ENCODE results near the gene ITGA3.
A peak's percentile ranks its signal among the peaks of the same experiment; 100 is the strongest.
"Not testable (repeated sequence)": the region's sequence is repeated elsewhere in the genome, so short reads cannot be mapped to it uniquely, and the experiment has no call there.

Gene ITGA3

DNA sequence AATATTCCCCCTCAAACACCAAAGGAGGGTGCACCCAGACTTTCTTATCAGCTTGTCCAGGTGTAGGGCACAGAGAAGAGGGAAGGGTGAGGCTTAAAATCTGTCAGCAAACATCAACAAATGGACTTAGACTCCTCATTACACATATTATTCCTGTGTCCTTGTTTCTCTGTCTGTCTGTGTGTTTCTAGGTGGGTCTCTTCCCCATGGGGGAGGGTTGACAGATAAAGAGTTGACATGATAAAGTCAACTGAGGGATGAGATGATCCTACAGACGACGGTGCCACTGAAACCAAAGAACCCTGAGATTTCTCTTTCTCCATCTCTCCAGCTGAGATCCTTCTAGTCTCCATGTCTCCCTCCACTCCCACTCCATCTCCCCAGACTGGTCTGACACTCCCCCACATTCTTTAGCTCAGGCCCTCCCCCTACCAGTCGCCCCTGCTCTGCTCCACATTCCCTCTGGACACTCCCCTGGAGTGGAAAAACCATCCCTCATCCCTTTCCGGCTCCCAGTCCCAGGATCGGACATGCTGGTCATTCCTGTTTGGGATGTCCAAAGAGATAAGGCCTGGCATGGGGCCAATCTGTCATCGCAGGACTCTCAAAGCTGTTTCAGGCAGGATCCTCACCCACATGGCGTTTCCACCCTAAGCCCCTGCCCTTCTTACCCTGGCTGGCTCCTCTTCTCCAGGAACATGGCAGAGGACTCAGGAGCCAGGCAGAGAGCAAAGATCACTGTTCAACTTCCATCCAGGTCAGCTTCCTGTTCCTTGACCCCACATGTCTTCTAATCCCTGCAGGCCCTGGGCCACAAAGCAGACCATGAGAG, 2.9 kb upstream of the ITGA3 start:
- DNase-seq (ENCODE audit: low read depth) = no peak

DNA sequence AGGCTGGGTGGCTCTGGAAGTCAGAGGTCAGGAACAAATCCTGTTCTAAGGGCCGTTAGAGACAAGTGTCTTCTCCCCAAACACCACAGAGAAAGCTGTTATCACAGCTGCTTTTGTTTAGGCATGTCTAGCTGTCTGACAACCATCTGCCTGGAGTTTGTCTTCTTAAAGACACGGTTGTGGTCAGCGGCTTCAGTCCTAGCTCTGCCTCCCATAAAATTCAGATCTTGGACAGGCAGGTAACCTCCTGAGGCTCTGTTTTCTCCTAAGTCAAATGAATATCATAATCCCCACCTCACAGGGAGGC, 2.3 kb upstream of the ITGA3 start:
- DNase-seq (ENCODE audit: low read depth) = no peak

GRCh38 chr17:50055055-50055425, 870 bp upstream of the ITGA3 start:
- no peak for DNase-seq (ENCODE audit: low read depth)

DNA sequence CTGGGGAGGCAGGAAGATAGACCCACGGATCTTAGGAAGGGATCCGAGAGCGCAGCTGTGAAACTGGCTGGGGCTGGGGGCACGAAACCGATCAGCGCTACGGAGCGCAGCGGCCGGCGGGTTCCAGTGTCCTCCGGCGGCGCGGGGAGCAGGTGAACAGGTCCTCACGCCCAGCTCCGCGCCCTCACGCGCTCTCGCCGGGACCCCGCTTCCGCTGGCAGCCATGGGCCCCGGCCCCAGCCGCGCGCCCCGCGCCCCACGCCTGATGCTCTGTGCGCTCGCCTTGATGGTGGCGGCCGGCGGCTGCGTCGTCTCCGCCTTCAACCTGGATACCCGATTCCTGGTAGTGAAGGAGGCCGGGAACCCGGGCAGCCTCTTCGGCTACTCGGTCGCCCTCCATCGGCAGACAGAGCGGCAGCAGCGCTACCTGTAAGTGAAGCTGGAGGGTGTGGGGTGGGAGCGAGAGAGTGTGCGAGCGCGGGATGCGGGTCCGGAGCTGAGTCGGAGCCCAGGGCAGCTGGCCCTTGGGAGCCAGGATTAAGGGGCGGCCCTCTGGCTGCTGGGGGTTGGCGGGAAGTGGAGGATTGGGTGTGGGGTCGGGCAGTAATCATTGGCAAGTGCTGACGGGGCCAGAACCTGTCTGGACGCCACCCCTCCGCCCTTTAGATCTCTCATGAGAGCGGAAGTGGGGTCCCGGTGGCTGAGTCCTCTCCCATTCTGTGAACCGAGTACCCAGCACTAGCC, 479 bp downstream of the ITGA3 start:
- DNase-seq (ENCODE audit: low read depth) = peak; percentile 35

DNA sequence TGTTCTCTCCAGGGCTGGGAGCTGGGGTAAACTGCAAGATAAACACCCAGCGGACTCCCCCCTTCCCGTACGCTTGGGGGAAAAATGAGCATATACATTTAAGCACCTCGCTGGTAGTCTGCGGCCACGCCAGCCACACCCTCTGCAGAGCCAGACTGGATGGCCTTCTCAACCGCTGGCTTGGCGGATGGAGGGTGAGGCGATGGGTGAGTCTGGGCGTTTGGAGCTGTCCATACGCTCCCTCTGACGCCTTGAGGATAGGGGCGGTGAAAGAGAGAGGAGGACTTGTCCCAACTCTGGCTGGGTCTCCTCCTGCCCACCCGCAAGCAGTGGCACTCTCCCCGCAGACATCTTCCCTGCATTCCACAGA, 1.0 kb downstream of the ITGA3 start:
- DNase-seq (ENCODE audit: low read depth) = no peak

GRCh38 chr17:50057521-50057991, 1.6 kb downstream of the ITGA3 start:
- DNase-seq (ENCODE audit: low read depth) = no peak

DNA sequence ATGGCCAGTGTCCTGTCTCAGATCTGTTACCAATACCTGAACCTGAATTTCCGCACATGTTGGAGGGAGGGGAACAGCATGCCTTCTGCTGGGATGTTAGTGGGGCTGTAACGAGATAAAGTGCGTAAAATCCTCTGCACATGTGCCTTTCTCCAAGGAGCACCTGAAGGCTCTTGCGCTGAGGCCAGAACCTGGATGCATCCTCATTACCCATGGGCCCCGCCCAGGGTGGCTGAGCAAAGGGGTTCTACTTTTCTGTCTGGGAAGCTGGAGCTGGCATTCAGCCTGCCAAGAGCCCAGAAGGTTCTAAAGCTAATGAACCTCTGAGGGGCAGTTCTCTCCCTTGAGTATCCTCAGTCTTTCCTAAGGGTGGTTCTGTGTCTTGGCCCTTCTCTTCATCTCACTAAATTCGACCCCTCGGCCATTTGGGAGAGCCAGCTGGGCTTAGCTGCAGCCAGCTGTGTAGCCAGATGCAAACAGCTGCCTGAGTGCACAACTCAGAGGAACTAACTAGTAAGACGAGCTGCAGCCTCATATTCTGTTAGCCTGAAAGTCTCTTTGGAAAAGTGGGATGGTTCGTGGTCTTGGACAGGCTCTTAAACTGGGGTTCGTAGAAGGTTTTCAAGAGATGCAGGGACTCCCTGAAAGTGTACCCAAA, 2.5 kb downstream of the ITGA3 start:
- DNase-seq (ENCODE audit: low read depth) = no peak

- DNase-seq (ENCODE audit: low read depth) = no peak
Measured at GRCh38 chr17:50059256-50059655, 3.3 kb downstream of the ITGA3 start.

GRCh38 chr17:50059759-50060273, 3.9 kb downstream of the ITGA3 start:
- no peak for DNase-seq (ENCODE audit: low read depth)

DNA sequence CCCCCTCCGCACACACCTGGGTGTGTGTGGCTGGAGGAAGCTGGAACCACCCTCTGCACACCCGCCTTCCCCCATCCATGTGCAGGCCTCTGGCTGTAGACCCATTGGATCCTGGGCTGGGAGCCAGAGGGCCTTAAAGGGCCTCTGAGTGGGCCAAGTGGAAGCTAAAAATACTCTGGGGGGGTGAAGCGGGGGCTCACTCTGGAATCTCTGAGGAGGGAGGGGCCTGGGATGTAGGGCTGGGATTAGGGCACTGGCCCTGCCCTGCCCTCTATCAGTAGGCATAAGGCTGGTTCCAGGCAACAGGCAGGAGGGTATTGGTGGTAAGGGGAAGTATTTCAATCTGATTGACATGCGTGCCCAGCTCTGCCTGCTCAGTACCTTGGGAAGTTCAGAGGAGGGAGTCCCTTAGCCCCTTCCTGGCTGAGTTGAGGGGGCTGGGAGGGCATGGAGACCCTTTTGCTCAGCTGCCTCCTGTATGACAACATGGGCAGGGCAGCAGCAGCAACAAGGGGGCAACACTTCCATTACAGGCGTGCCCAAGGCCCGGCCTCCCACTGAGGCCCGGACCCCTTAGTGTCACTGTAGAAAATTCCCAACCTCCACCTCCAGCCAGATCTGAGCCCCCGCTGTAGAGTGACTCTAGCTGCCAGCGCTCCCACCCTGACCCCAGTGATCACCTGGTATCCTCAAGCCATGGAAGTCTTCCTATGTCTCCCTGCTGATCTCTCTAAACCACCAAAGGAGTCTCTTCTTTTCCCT, 5.2 kb downstream of the ITGA3 start:
- no peak for DNase-seq (ENCODE audit: low read depth)

DNA sequence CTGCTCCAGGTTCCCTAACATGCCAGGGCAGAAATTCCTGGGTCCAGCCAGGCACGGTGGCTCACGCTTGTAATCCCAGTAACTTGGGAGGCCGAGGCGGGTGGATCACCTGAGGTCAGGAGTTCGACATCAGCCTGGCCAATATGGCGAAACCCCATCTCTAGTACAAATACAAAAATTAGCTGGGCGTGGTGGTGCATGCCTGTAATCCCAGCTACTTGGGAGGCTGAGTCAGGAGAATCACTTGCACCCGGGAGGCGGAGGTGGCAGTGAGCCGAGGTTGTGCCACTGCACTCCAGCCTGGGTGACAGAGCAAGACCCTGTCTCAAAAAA, 5.8 kb downstream of the ITGA3 start:
- not testable (repeated sequence) for DNase-seq (ENCODE audit: low read depth)

DNA sequence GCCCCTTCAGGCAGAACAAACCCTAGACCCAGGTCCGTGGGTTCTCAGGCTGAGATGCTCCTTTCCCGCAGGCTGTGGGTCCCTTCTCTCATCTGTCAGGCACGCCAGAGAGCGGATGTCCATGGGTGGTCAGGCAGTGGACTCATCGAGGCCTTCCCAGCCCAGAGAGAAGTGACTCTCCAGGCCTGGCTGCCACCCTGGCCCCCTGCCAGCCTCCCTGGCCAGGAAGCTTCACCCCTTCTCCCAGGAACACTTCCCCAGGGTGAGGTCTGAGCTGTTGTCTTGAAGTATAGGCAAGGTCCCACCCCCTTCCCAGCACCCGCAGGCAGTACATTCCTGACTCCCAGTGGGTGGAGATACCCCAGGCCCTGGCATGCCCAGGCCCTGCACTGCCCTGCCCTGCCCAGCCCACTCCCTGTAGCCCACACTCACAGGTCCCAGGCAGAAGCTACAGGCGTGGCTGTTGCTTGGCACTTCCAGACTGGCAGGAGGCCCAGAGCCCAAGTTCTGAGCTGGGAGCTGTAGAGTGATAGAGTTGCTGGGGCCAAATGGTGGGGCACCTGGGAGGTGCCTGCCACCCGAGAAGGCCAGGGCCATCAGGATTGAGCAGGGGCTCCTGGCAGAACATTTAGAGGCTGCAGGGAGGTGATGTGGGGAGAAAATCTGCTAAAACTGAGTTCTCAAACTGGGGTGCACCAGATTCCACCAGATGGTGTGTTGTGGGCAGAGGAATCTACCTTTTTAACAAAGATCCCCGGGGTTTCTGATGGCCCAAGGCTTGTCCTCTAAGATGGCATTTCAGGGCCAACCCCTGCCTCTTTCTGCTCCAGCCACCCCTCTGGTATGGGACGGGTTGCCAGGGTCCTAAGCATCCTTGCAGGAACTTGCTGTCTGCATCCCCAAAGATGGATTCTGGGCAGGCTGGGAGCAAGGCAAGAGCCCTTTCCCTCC, 6.7 kb downstream of the ITGA3 start:
- no peak for DNase-seq (ENCODE audit: low read depth)

- no peak for DNase-seq (ENCODE audit: low read depth)
Measured at GRCh38 chr17:50063561-50064252, 7.8 kb downstream of the ITGA3 start.

DNA sequence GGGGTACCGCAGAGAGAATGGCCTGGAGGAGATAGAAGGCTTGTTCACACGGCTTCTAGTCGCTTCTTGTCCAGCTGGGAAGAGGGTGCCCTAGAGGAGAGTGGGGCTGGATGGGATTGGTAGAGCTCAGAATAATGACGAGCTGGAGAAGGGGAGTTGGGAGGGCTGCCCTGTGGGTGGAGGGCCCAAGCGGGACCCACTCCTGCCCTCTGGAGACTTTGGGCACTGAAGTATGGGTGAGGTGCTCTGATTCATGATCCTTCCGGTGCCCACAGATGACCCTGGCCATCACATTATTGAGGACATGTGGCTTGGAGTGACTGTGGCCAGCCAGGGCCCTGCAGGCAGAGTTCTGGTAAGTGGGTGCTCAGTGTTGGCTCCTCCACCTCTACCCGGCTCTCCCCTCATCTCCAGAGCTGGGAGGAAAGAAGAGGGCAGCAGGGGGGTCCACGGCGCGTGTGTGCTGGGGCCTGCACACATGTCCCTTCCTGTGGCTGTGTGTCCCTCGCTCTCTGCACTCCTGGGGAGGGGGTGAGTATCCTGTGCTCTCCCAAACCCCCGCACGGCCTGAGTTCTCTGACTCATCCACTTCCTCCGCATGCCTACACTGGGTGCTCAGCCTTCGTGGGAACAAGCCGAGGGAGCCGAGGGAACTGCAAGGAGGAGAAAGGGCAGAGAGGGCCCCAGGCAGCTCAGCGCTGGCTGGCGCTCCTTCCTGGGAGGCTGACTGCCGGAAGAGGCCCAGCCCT, 8.5 kb downstream of the ITGA3 start:
- DNase-seq (ENCODE audit: low read depth) = no peak

DNA sequence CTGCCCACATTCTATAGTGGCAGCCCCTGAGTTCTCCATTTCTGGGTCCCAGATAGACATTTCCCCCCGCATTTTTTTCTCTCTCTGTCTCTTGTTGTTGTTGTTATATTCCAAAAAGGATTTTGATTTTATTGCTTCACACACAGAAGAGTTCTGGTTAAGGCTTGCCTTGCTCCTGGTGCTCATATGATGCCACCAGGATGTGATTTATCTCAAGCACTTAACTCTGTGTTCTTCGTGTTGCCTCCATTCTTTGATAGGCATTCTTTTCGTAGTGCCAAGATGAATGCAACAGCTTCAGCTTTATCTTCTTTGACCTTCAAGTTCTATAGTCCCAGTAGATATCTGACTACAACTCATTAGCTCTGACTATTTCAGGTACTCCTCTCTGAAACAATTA, 9.1 kb downstream of the ITGA3 start:
- no peak for DNase-seq (ENCODE audit: low read depth)

- DNase-seq (ENCODE audit: low read depth) = no peak
Measured at GRCh38 chr17:50066995-50067394, 11.1 kb downstream of the ITGA3 start.

DNA sequence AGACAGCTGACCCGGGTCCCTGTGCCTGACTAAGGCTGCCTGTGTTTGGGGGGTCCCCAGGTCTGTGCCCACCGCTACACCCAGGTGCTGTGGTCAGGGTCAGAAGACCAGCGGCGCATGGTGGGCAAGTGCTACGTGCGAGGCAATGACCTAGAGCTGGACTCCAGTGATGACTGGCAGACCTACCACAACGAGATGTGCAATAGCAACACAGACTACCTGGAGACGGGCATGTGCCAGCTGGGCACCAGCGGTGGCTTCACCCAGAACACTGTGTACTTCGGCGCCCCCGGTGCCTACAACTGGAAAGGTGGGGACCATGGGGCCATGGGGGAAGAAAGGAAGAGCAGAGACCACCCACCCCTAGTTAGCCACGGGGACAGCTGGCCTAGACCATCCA, 12.1 kb downstream of the ITGA3 start:
- no peak for DNase-seq (ENCODE audit: low read depth)

DNA sequence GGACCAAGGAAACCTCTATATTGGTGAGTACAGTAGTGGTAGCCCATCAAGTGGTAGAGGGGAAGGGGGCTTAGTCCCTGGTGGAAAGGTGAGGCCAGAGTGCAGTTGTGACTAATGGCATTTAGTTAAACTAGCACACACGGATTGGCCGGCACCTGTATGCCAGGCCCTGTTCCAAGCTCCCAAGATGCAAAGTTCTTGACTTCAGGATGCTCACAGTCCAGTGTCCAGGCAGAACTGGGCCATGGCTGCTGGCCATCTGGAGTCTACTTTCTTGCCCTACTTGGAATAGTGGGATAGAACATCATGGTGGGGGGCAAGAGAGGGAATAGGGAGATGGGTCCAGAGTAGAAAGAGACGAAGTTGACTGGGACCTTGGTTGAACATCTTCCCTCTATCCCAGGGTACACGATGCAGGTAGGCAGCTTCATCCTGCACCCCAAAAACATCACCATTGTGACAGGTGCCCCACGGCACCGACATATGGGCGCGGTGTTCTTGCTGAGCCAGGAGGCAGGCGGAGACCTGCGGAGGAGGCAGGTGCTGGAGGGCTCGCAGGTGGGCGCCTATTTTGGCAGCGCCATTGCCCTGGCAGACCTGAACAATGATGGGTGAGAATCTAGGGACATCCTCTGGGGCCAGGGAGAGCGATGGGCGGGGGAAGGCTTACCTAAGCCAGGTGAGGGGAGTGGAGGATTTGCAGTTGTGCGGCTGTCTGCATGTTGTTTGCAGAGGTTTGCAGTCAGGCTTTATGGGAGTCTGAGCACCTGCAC, 15.2 kb downstream of the ITGA3 start:
- DNase-seq (ENCODE audit: low read depth) = no peak

DNA sequence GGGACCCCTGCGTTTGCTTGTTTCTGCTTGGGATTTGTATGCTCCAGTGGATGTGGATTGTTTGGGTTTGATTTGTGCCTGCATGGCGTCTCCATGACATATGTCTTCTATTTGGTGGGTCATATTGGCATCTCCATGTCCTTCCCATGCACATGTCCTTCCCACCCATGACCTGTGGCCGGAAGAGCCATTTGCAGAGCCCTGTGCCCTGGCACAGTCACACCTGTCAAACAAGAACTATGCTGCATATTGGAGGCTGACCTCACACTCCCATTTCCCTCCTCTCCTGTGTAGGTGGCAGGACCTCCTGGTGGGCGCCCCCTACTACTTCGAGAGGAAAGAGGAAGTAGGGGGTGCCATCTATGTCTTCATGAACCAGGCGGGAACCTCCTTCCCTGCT, 15.8 kb downstream of the ITGA3 start:
- DNase-seq (ENCODE audit: low read depth) = no peak
